H9 (cell line): ENCODE measurements around the gene APC. TPM values are rescaled to one million over a fixed set of nuclear protein-coding genes. Genes with fewer than 3 reads are reported as not detected.

Source experiments
- DNase-seq: peaks from one replicate; pipeline ENCODE4 v3.0.0-alpha.2; 2017
- H2AFZ ChIP-seq: one replicate; pipeline ENCODE4 v1.6.1; 2013; ENCODE audit warnings: mild to moderate bottlenecking, low read length, control low read depth, moderate library complexity
- H2AK5ac ChIP-seq: 2 replicates; pipeline ENCODE4 v1.6.1; 2013; ENCODE audit warnings: low read length, control low read depth, mixed read lengths; ENCODE audit not compliant: insufficient read length
- H2BK120ac ChIP-seq: one replicate; pipeline ENCODE4 v1.6.1; 2013; ENCODE audit warnings: low read depth, mild to moderate bottlenecking, low read length, control low read depth, inconsistent platforms; ENCODE audit not compliant: poor library complexity, severe bottlenecking
- H2BK12ac ChIP-seq: 2 replicates; pipeline ENCODE4 v1.6.1; 2013; ENCODE audit warnings: low read length, control low read depth, mixed read lengths, low read depth; ENCODE audit not compliant: insufficient read length
- H2BK15ac ChIP-seq: 2 replicates; pipeline ENCODE4 v1.6.1; 2013; ENCODE audit warnings: low read depth, low read length, control low read depth
- H2BK20ac ChIP-seq: one replicate; pipeline ENCODE4 v1.6.1; 2013; ENCODE audit warnings: low read depth, mild to moderate bottlenecking, low read length, control low read depth, inconsistent platforms; ENCODE audit not compliant: poor library complexity, severe bottlenecking
- H2BK5ac ChIP-seq: 2 replicates; pipeline ENCODE4 v1.6.1; 2013; ENCODE audit warnings: low read length, control low read depth, mixed read lengths; ENCODE audit not compliant: insufficient read length
- H3K14ac ChIP-seq: 2 replicates; pipeline ENCODE4 v1.6.1; 2013; ENCODE audit warnings: low read length, control low read depth; ENCODE audit not compliant: insufficient read depth
- H3K18ac ChIP-seq: 2 replicates; pipeline ENCODE4 v1.6.1; 2013; ENCODE audit warnings: low read depth, mild to moderate bottlenecking, mixed read lengths, low read length, control low read depth; ENCODE audit not compliant: insufficient read length
- H3K23ac ChIP-seq: 2 replicates; pipeline ENCODE4 v1.6.1; 2013; ENCODE audit warnings: low read length, control low read depth, mixed read lengths, low read depth; ENCODE audit not compliant: insufficient read length
- H3K23me2 ChIP-seq: 2 replicates; pipeline ENCODE4 v1.6.1; 2013; ENCODE audit warnings: low read depth, mild to moderate bottlenecking, mixed read lengths, low read length, control low read depth; ENCODE audit not compliant: insufficient read length, poor library complexity, severe bottlenecking
- H3K27ac ChIP-seq: 2 replicates; pipeline ENCODE4 v1.5.1; 2013; ENCODE audit warnings: low read length, control low read depth, mixed read lengths, low read depth; ENCODE audit not compliant: insufficient read length
- H3K27me3 ChIP-seq: 2 replicates; pipeline ENCODE4 v1.6.1; 2013; ENCODE audit warnings: low read length, control low read depth, inconsistent platforms; ENCODE audit not compliant: insufficient read depth
- H3K4ac ChIP-seq: 2 replicates; pipeline ENCODE4 v1.6.1; 2013; ENCODE audit warnings: low read depth, mild to moderate bottlenecking, control low read depth, inconsistent platforms, low read length, moderate library complexity
- H3K4me1 ChIP-seq: 2 replicates; pipeline ENCODE4 v1.6.1; 2013; ENCODE audit warnings: low read length, control low read depth, inconsistent platforms; ENCODE audit not compliant: insufficient read depth
- H3K4me2 ChIP-seq: 2 replicates; pipeline ENCODE4 v1.6.1; 2013; ENCODE audit warnings: low read length, control low read depth, mixed read lengths; ENCODE audit not compliant: insufficient read length, insufficient read depth
- H3K56ac ChIP-seq: 2 replicates; pipeline ENCODE4 v1.6.1; 2013; ENCODE audit warnings: low read depth, mild to moderate bottlenecking, mixed read lengths, low read length, control low read depth; ENCODE audit not compliant: insufficient read length
- H3K79me1 ChIP-seq: 2 replicates; pipeline ENCODE4 v1.6.1; 2013; ENCODE audit warnings: low read depth, mild to moderate bottlenecking, moderate library complexity, low read length, control low read depth, inconsistent platforms; ENCODE audit not compliant: insufficient read depth, poor library complexity, severe bottlenecking
- H3K79me2 ChIP-seq: 2 replicates; pipeline ENCODE4 v1.6.1; 2013; ENCODE audit warnings: low read length, control low read depth, inconsistent platforms; ENCODE audit not compliant: insufficient read depth
- H3K9ac ChIP-seq: 2 replicates; pipeline ENCODE4 v1.6.1; 2013; ENCODE audit warnings: low read length, control low read depth, mixed read lengths; ENCODE audit not compliant: insufficient read length; ENCODE audit errors: extremely low read depth
- H3K9me3 ChIP-seq: one replicate; pipeline ENCODE4 v1.6.1; 2013; ENCODE audit warnings: low read depth, low read length, inconsistent platforms; ENCODE audit not compliant: control insufficient read depth
- H3T11ph ChIP-seq: one replicate; pipeline ENCODE4 v1.6.1; 2013; ENCODE audit warnings: mild to moderate bottlenecking, low read length, control low read depth, inconsistent platforms
- H4K20me1 ChIP-seq: one replicate; pipeline ENCODE4 v1.6.1; 2013; ENCODE audit not compliant: control insufficient read depth, insufficient read length, insufficient read depth
- H4K5ac ChIP-seq: 2 replicates; pipeline ENCODE4 v1.6.1; 2013; ENCODE audit warnings: low read depth, mild to moderate bottlenecking, mixed read lengths, low read length, control low read depth; ENCODE audit not compliant: insufficient read length
- H4K8ac ChIP-seq: replicated peaks from 2 replicates; pipeline ENCODE4 v1.6.1; 2013; ENCODE audit warnings: low read length, control low read depth, mixed read lengths, low read depth; ENCODE audit not compliant: insufficient read length
- H4K91ac ChIP-seq: 2 replicates; pipeline ENCODE4 v1.6.1; 2013; ENCODE audit warnings: low read depth, mild to moderate bottlenecking, moderate library complexity, mixed read lengths, low read length, control low read depth; ENCODE audit not compliant: insufficient read length
- H3K27ac Mint-ChIP-seq, 3 experiments: 2 replicates in 2 of 3; 3 replicates in 1 of 3; pipeline ENCODE4 v1.8.0; 2020 to 2021; ENCODE audit warnings: mixed read lengths in 3 of 3, mild to moderate bottlenecking in 1 of 3, moderate library complexity in 1 of 3
- H3K27me3 Mint-ChIP-seq: 2 replicates; pipeline ENCODE4 v1.8.0; 2021; ENCODE audit warnings: low read depth, mild to moderate bottlenecking, moderate library complexity, mixed read lengths
- H3K36me3 Mint-ChIP-seq, 3 experiments: 2 replicates in 2 of 3; 3 replicates in 1 of 3; pipeline ENCODE4 v1.8.0; 2020 to 2021; ENCODE audit warnings: low read depth in 3 of 3, mixed read lengths in 3 of 3; ENCODE audit not compliant: insufficient read depth in 1 of 3
- H3K4me1 Mint-ChIP-seq, 2 experiments: 2 replicates each; pipeline ENCODE4 v1.8.0; 2020; ENCODE audit warnings: mixed read lengths in 2 of 2
- H3K4me3 Mint-ChIP-seq, 2 experiments: 2 replicates in 1 of 2; 3 replicates in 1 of 2; pipeline ENCODE4 v1.8.0; 2020 to 2021; ENCODE audit warnings: mild to moderate bottlenecking in 2 of 2, mixed read lengths in 2 of 2, moderate library complexity in 1 of 2
- H3K9me3 Mint-ChIP-seq, 2 experiments: 2 replicates in 1 of 2; 3 replicates in 1 of 2; pipeline ENCODE4 v1.8.0; 2020; ENCODE audit warnings: mild to moderate bottlenecking in 2 of 2, mixed read lengths in 2 of 2, moderate library complexity in 1 of 2
- CTCF ChIP-seq: fragments of 200-600 bp; sonication (generic); conservative IDR thresholded peaks from 3 replicates; pipeline ENCODE4 v1.8.0; 2021; ENCODE audit warnings: antibody characterized with exemption, mild to moderate bottlenecking
- WGBS: extraction: QIAGEN DNeasy Blood & Tissue Kit; methylation state at CpG from one replicate; pipeline ENCODE4 v1.1.7; 2013; ENCODE audit warnings: missing lambda C conversion rate, low lambda C conversion rate, mixed read lengths; ENCODE audit not compliant: insufficient read length; ENCODE audit errors: extremely low coverage; 5-methylcytosine and 5-hydroxymethylcytosine counted together
- total RNA-seq: library from RNA; stranded (reverse); gene quantifications from 2 replicates; pipeline ENCODE4 v1.2.1, GENCODE V29; 2021

The APC gene
- total RNA-seq, 1 experiment from 2014 or later: 29.3 TPM

- no peak overlapping the region for H2BK120ac ChIP-seq
- H3K4me3 Mint-ChIP-seq: no peak overlapping the region
- H3K4ac ChIP-seq: no peak overlapping the region
- H3K79me2 ChIP-seq: no peaks in the 10 kb centered on the region
- TF ChIP-seq CTCF: no peak
- H3K4me1 ChIP-seq: no peaks in the 10 kb centered on the region
- no peak overlapping the region for H2BK5ac ChIP-seq
- no peaks in the 10 kb centered on the region for H3K9me3 ChIP-seq
- H3T11ph ChIP-seq: no peak overlapping the region
- H3K56ac ChIP-seq: no peak overlapping the region
- H3K27ac Mint-ChIP-seq: no peak overlapping the region
- no peak overlapping the region for H2BK12ac ChIP-seq
- H3K14ac ChIP-seq: no peak overlapping the region
- no CpG with 5 or more reads among the region's 3 CpGs for WGBS
- H3K23me2 ChIP-seq: no peaks in the 10 kb centered on the region
- H4K5ac ChIP-seq: no peak overlapping the region
- H3K18ac ChIP-seq: no peak overlapping the region
- no peak for DNase-seq
- H2AFZ ChIP-seq: no peak overlapping the region
- no peaks in the 10 kb centered on the region for H3K27me3 ChIP-seq
- H3K27me3 Mint-ChIP-seq: no peaks in the 10 kb centered on the region
- no peak overlapping the region for H3K27ac ChIP-seq
- no peaks in the 10 kb centered on the region for H4K20me1 ChIP-seq
- H2BK20ac ChIP-seq: no peak overlapping the region
- H2BK15ac ChIP-seq: no peak overlapping the region
- H4K91ac ChIP-seq: no peak overlapping the region
- H3K79me1 ChIP-seq: no peaks in the 10 kb centered on the region
- no peak overlapping the region for H3K9ac ChIP-seq
- H2AK5ac ChIP-seq: no peak overlapping the region
- H3K36me3 Mint-ChIP-seq: peaks cover 0 to 5% (median 2%) of the 10 kb centered on the region in 3 experiments; a peak in 2 of 7 replicates
- no peaks in the 10 kb centered on the region; a peak in 3 of 5 replicates for H3K9me3 Mint-ChIP-seq
- no peak overlapping the region for H4K8ac ChIP-seq
- peaks cover 13 to 16% of the 10 kb centered on the region in 2 experiments for H3K4me1 Mint-ChIP-seq
- no peak overlapping the region for H3K4me2 ChIP-seq
- no peak overlapping the region for H3K23ac ChIP-seq
These were observed 46.9 kb upstream of the APC start for GRCh38 chr5:112690605-112691338.
